Hematopoietic multipotent progenitor cell (in vitro differentiated cells): ENCODE data around the gene ZNF469. TPM values are rescaled to one million over a fixed set of nuclear protein-coding genes. Genes with fewer than 3 reads are reported as not detected.

Experiments
- DNase-seq, 3 donors: peaks; one replicate each; pipeline ENCODE4 v3.0.0-alpha.2; 2011 to 2015; ENCODE audit warnings: low read depth in 2 of 3, low spot score in 2 of 3
- total RNA-seq: library from RNA; depleted of rRNA; stranded (reverse); fragments of >200 nt; gene quantifications from one replicate; pipeline ENCODE4 v1.2.3, GENCODE V29; 2012

Gene ZNF469
- total RNA-seq, 1 donor = 2.2 TPM

GRCh38 chr16:88387941-88388627 is 5.3 kb downstream of the ZNF469 start:
- no peak for DNase-seq

- DNase-seq = no peak
These were observed 6.4 kb downstream of the ZNF469 start for GRCh38 chr16:88389191-88389590.

- no peak for DNase-seq
These were observed 6.9 kb downstream of the ZNF469 start for GRCh38 chr16:88389621-88390160.

- no peak for DNase-seq
These were observed 7.5 kb downstream of the ZNF469 start for GRCh38 chr16:88390265-88390664.

GRCh38 chr16:88390735-88391134 is 8.0 kb downstream of the ZNF469 start:
- no peak for DNase-seq

- no peak for DNase-seq
These were observed 8.5 kb downstream of the ZNF469 start for GRCh38 chr16:88391144-88391850.

- DNase-seq = no peak
These were observed 9.4 kb downstream of the ZNF469 start for GRCh38 chr16:88392111-88392510.

- no peak for DNase-seq
These were observed 9.9 kb downstream of the ZNF469 start for GRCh38 chr16:88392616-88393015.

- DNase-seq = no peak
These were observed 10.3 kb downstream of the ZNF469 start for GRCh38 chr16:88393034-88393433.

GRCh38 chr16:88393571-88393970 is 10.8 kb downstream of the ZNF469 start:
- no peak for DNase-seq

GRCh38 chr16:88394426-88394825 is 11.7 kb downstream of the ZNF469 start:
- DNase-seq = no peak

- DNase-seq = no peak
These were observed 13.2 kb downstream of the ZNF469 start for GRCh38 chr16:88395669-88396584.

- DNase-seq = no peak
These were observed 15.6 kb downstream of the ZNF469 start for GRCh38 chr16:88398170-88398873.

GRCh38 chr16:88398874-88399178 is 16.1 kb downstream of the ZNF469 start:
- no peak for DNase-seq

GRCh38 chr16:88400186-88400585 is 17.4 kb downstream of the ZNF469 start:
- DNase-seq = no peak

GRCh38 chr16:88401604-88402246 is 19.0 kb downstream of the ZNF469 start:
- no peak for DNase-seq

GRCh38 chr16:88402551-88403240 is 19.9 kb downstream of the ZNF469 start:
- no peak for DNase-seq

- DNase-seq = no peak
These were observed 21.2 kb downstream of the ZNF469 start for GRCh38 chr16:88403794-88404581.

GRCh38 chr16:88404769-88405168 is 22.0 kb downstream of the ZNF469 start:
- DNase-seq = no peak
